Osteoblast (primary cell): ENCODE data around the gene TCHHL1. TPM values are rescaled to one million over a fixed set of nuclear protein-coding genes. Genes with fewer than 3 reads are reported as not detected.

ENCODE experiments used
- DNase-seq: peaks from one replicate; pipeline ENCODE4 v3.0.0; 2011; ENCODE audit warnings: low spot score, mixed read lengths; ENCODE audit not compliant: insufficient read length; ENCODE audit errors: missing footprints
- H2AFZ ChIP-seq: 2 replicates; pipeline ENCODE4 v1.6.0; 2011; ENCODE audit warnings: mild to moderate bottlenecking, low read length
- H3K27ac ChIP-seq: 2 replicates; pipeline ENCODE4 v1.5.1; 2011; ENCODE audit warnings: mild to moderate bottlenecking, low read depth, low read length, moderate library complexity
- H3K27me3 ChIP-seq: 2 replicates; pipeline ENCODE4 v1.6.0; 2012; ENCODE audit warnings: mild to moderate bottlenecking, control low read depth, inconsistent platforms, low read length, moderate library complexity; ENCODE audit not compliant: insufficient read depth
- H3K36me3 ChIP-seq: 2 replicates; pipeline ENCODE4 v1.5.1; 2011; ENCODE audit warnings: mild to moderate bottlenecking, low read length, control low read depth, moderate library complexity; ENCODE audit not compliant: insufficient read depth
- H3K4me1 ChIP-seq: 2 replicates; pipeline ENCODE4 v1.5.1; 2011; ENCODE audit warnings: mild to moderate bottlenecking, low read length, control low read depth, moderate library complexity; ENCODE audit not compliant: insufficient read depth
- H3K4me2 ChIP-seq: 2 replicates; pipeline ENCODE4 v1.6.0; 2011; ENCODE audit warnings: mild to moderate bottlenecking, low read length; ENCODE audit not compliant: insufficient read depth
- H3K4me3 ChIP-seq: fragments of 200-600 bp; sonication (generic); 3 replicates; pipeline ENCODE4 v1.5.1; 2012; ENCODE audit warnings: mild to moderate bottlenecking, low read length, inconsistent platforms; ENCODE audit not compliant: insufficient read depth
- H3K79me2 ChIP-seq: 2 replicates; pipeline ENCODE4 v1.6.0; 2012; ENCODE audit warnings: mild to moderate bottlenecking, low read length, control low read depth, inconsistent platforms; ENCODE audit not compliant: insufficient read depth
- H3K9me3 ChIP-seq: 2 replicates; pipeline ENCODE4 v1.5.1; 2011; ENCODE audit warnings: low read depth, low read length, control low read depth
- H4K20me1 ChIP-seq: 2 replicates; pipeline ENCODE4 v1.6.0; 2012; ENCODE audit warnings: mild to moderate bottlenecking, low read length, control low read depth; ENCODE audit not compliant: insufficient read depth
- CTCF ChIP-seq: IDR thresholded peaks from 2 replicates; pipeline ENCODE4 v1.5.1; 2011; ENCODE audit warnings: mild to moderate bottlenecking, low read depth, low read length, moderate library complexity; ENCODE audit errors: extremely low read depth
- total RNA-seq: library from RNA; depleted of rRNA; stranded (reverse); fragments of >200 nt; gene quantifications from 2 replicates; pipeline ENCODE4 v1.2.3, GENCODE V29; 2012

Gene TCHHL1
- total RNA-seq, 1 donor: not detected

GRCh38 chr1:152112101-152112884 is 23.4 kb upstream of the TCHHL1 start:
- Histone ChIP-seq H3K36me3 (no peaks in the 10 kb centered on the region), H3K27ac (no peak overlapping the region), H3K4me3 (peak overlapping the region; percentile 51), H3K27me3 (peaks cover 81% of the 10 kb centered on the region), H3K79me2 (no peaks in the 10 kb centered on the region), H3K4me2 (peak overlapping the region; percentile 60), H2AFZ (peak overlapping the region; percentile 65), H4K20me1 (no peaks in the 10 kb centered on the region), H3K9me3 (no peaks in the 10 kb centered on the region), H3K4me1 (peaks cover 13% of the 10 kb centered on the region)
- no peak for DNase-seq
- no peak for TF ChIP-seq CTCF

- H3K36me3 ChIP-seq: no peaks in the 10 kb centered on the region
- no peaks in the 10 kb centered on the region for H4K20me1 ChIP-seq
- no peak for TF ChIP-seq CTCF
- H3K9me3 ChIP-seq: no peaks in the 10 kb centered on the region
- H3K79me2 ChIP-seq: no peaks in the 10 kb centered on the region
- peak overlapping the region; percentile 83 for H3K4me2 ChIP-seq
- H3K4me1 ChIP-seq: peaks cover 13% of the 10 kb centered on the region
- H3K27ac ChIP-seq: no peak overlapping the region
- peaks cover 88% of the 10 kb centered on the region for H3K27me3 ChIP-seq
- DNase-seq: no peak
- H2AFZ ChIP-seq: peak overlapping the region; percentile 87
- peak overlapping the region; percentile 64 for H3K4me3 ChIP-seq
Measured at GRCh38 chr1:152111515-152111968, 22.7 kb upstream of the TCHHL1 start.

GRCh38 chr1:152110860-152111514 is 22.1 kb upstream of the TCHHL1 start:
- no peak for TF ChIP-seq CTCF
- H3K27me3 ChIP-seq: peaks cover 90% of the 10 kb centered on the region
- DNase-seq: no peak

GRCh38 chr1:152110365-152110859 is 21.5 kb upstream of the TCHHL1 start:
- peaks cover 89% of the 10 kb centered on the region for H3K27me3 ChIP-seq
- peak overlapping the region; percentile 87 for H2AFZ ChIP-seq
- no peaks in the 10 kb centered on the region for H3K9me3 ChIP-seq
- peaks cover 13% of the 10 kb centered on the region for H3K4me1 ChIP-seq
- peak; percentile 77 for DNase-seq
- peak overlapping the region; percentile 83 for H3K4me2 ChIP-seq
- peak overlapping the region; percentile 64 for H3K4me3 ChIP-seq
- no peaks in the 10 kb centered on the region for H4K20me1 ChIP-seq
- H3K36me3 ChIP-seq: no peaks in the 10 kb centered on the region
- no peak for TF ChIP-seq CTCF
- H3K79me2 ChIP-seq: no peaks in the 10 kb centered on the region
- no peak overlapping the region for H3K27ac ChIP-seq

More at GRCh38 chr1:152110860-152111514, 22.1 kb upstream of the TCHHL1 start:
- Histone ChIP-seq H3K79me2 (no peaks in the 10 kb centered on the region), H3K4me2 (peak overlapping the region; percentile 83), H3K4me1 (peaks cover 13% of the 10 kb centered on the region), H3K4me3 (peak overlapping the region; percentile 64), H3K27ac (no peak overlapping the region), H2AFZ (peak overlapping the region; percentile 87), H3K9me3 (no peaks in the 10 kb centered on the region), H4K20me1 (no peaks in the 10 kb centered on the region), H3K36me3 (no peaks in the 10 kb centered on the region)
